ENCODE results near the gene KLK1. TPM values are rescaled to one million over a fixed set of nuclear protein-coding genes. Genes with fewer than 3 reads are reported as not detected.
A peak's percentile ranks its signal among the peaks of the same experiment; 100 is the strongest.

KLK1 gene
- total RNA-seq, 4 donors from 2014 or later: 0.82 TPM; not detected in 3

GRCh38 chr19:50836543-50837195 lies 13.1 kb upstream of the KLK1 start:
- H3K36me3 ChIP-seq: no peaks in the 10 kb centered on the region
- DNase-seq: no peak
- H3K9me3 ChIP-seq: no peaks in the 10 kb centered on the region
- intact Hi-C loops (cut with DNase I; ENCODE audit: low total_unique reads): no loop called here
- H3K27me3 ChIP-seq: peaks cover 0 to 9% of the 10 kb centered on the region in 2 donors
- H3K27ac ChIP-seq: no peak overlapping the region
- peaks cover 0 to 9% of the 10 kb centered on the region in 2 donors for H3K4me1 ChIP-seq
- H3K4me3 ChIP-seq: no peak overlapping the region
- TF ChIP-seq, protein P1, sequence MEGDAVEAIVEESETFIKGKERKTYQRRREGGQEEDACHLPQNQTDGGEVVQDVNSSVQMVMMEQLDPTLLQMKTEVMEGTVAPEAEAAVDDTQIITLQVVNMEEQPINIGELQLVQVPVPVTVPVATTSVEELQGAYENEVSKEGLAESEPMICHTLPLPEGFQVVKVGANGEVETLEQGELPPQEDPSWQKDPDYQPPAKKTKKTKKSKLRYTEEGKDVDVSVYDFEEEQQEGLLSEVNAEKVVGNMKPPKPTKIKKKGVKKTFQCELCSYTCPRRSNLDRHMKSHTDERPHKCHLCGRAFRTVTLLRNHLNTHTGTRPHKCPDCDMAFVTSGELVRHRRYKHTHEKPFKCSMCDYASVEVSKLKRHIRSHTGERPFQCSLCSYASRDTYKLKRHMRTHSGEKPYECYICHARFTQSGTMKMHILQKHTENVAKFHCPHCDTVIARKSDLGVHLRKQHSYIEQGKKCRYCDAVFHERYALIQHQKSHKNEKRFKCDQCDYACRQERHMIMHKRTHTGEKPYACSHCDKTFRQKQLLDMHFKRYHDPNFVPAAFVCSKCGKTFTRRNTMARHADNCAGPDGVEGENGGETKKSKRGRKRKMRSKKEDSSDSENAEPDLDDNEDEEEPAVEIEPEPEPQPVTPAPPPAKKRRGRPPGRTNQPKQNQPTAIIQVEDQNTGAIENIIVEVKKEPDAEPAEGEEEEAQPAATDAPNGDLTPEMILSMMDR (IDR thresholded peaks at IDR 0.05): no peak
- TF ChIP-seq POLR2A (IDR thresholded peaks at IDR 0.05): no peak

DNA sequence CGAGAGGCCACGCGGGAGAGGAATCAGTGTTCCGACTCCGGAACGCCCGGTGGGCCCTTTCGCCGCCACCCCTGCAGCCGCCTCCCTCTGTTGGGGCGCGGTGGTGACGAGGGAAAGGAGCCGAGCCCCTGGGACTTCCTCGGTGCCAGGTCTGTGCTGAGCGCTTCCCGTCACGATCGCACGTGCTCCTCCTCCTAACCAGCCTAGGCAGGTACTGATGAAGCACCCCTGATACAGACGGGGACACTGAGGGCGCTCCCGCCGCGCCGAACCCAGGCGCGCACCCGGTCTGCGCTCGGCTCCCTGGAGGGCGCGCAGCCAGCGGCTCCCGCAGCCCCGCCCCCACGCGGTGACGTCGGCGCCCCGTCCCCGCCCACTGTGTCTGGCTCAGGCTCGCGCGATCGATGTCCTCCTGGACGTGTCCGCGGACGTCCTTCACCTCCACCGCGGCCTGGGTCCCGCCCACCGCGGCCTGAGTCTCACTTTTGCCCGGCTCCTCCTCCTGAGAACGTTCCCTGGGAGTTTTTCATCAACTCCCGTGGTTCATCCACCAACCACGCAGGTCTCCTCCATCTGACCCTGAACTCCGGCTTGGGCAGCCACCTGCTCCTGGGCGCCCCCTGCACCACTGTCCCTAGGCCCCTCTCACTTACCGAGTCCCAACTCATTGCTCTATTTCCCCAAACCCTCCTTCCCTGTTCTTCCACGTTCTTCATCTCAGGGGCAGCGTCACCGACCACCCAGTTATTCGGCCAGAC lies 12.4 kb upstream of the KLK1 start:
- peak in 1 of 2 donors; percentile 29 for DNase-seq
- intact Hi-C loops (cut with DNase I; ENCODE audit: low total_unique reads): no loop called here
- peak in 1 of 2 donors; percentile 69 for TF ChIP-seq POLR2A (IDR thresholded peaks at IDR 0.05)
- TF ChIP-seq, protein P1 (IDR thresholded peaks at IDR 0.05): no peak

GRCh38 chr19:50835103-50835784 lies 11.7 kb upstream of the KLK1 start:
- peaks cover 0 to 9% of the 10 kb centered on the region in 2 donors for H3K4me1 ChIP-seq
- intact Hi-C loops (cut with DNase I; ENCODE audit: low total_unique reads): no loop called here
- peaks cover 0 to 9% of the 10 kb centered on the region in 2 donors for H3K27me3 ChIP-seq
- no peak for DNase-seq
- no peak overlapping the region for H3K27ac ChIP-seq
- H3K4me3 ChIP-seq: peak overlapping the region in 1 of 2 donors; percentile 23
- H3K9me3 ChIP-seq: no peaks in the 10 kb centered on the region
- H3K36me3 ChIP-seq: no peaks in the 10 kb centered on the region
- TF ChIP-seq, protein P1 (IDR thresholded peaks at IDR 0.05): no peak
- TF ChIP-seq POLR2A (IDR thresholded peaks at IDR 0.05): no peak

More for the DNA sequence above, 12.4 kb upstream of the KLK1 start:
- H3K27ac ChIP-seq: no peak overlapping the region
- no peaks in the 10 kb centered on the region for H3K9me3 ChIP-seq
- peaks cover 0 to 9% of the 10 kb centered on the region in 2 donors for H3K4me1 ChIP-seq
- no peaks in the 10 kb centered on the region for H3K36me3 ChIP-seq
- peak overlapping the region in 1 of 2 donors; percentile 23 for H3K4me3 ChIP-seq
- H3K27me3 ChIP-seq: peaks cover 0 to 9% of the 10 kb centered on the region in 2 donors

- H3K4me3 ChIP-seq: no peak overlapping the region
- H3K9me3 ChIP-seq: no peaks in the 10 kb centered on the region
- no peak for DNase-seq
- H3K27me3 ChIP-seq: peaks cover 0 to 9% of the 10 kb centered on the region in 2 donors
- H3K4me1 ChIP-seq: peaks cover 0 to 9% of the 10 kb centered on the region in 2 donors
- TF ChIP-seq, protein P1 (IDR thresholded peaks at IDR 0.05): no peak
- no peak for TF ChIP-seq POLR2A (IDR thresholded peaks at IDR 0.05)
- H3K27ac ChIP-seq: no peak overlapping the region
- intact Hi-C loops (cut with DNase I; ENCODE audit: low total_unique reads): no loop called here
- no peaks in the 10 kb centered on the region for H3K36me3 ChIP-seq
These were observed 10.2 kb upstream of the KLK1 start for GRCh38 chr19:50833802-50834167.
